OCI-LY7 (cell line): ENCODE measurements around the gene MRGPRE.

Experiments used
- EZH2phosphoT487 ChIP-seq: fragments of 200-600 bp; sonication (generic); IDR thresholded peaks from 2 replicates; pipeline ENCODE4 v1.6.1; 2018; ENCODE audit warnings: low read depth, borderline replicate concordance, mild to moderate bottlenecking, mixed run types, antibody characterized with exemption, low read length, moderate library complexity, mixed read lengths
- TF ChIP-seq, protein P1 (sequence below): fragments of 200-600 bp; sonication (generic); conservative IDR thresholded peaks from 2 replicates; pipeline ENCODE4 v1.5.1; 2014; ENCODE audit warnings: mild to moderate bottlenecking, antibody characterized with exemption, low read length, moderate library complexity, mixed read lengths

DNA sequence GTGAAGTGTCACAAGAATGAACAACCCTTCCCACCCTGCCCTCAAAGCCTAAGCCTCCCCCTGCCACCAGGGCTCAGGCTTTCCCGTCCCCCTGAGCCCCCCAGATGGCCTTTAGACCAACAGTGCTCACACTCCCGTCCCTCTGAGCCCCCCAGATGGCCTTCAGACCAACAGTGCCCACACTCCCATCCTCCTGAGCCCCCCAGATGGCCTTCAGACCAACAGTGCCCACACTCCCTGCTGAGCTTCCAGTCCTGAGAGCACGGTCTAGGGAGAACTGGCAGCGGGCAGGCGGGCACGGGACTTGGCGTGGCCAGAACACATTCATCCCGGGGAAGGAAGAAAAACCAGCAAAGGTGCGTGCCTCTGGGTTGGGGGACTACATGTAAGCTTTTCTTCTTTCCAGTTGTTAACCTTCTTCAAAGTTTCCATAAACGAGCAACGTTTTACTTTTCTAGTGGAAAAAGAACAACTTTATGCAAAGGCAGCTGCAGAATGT lies 16.1 kb downstream of the MRGPRE start:
- TF ChIP-seq EZH2phosphoT487: no peak
- TF ChIP-seq, protein P1, sequence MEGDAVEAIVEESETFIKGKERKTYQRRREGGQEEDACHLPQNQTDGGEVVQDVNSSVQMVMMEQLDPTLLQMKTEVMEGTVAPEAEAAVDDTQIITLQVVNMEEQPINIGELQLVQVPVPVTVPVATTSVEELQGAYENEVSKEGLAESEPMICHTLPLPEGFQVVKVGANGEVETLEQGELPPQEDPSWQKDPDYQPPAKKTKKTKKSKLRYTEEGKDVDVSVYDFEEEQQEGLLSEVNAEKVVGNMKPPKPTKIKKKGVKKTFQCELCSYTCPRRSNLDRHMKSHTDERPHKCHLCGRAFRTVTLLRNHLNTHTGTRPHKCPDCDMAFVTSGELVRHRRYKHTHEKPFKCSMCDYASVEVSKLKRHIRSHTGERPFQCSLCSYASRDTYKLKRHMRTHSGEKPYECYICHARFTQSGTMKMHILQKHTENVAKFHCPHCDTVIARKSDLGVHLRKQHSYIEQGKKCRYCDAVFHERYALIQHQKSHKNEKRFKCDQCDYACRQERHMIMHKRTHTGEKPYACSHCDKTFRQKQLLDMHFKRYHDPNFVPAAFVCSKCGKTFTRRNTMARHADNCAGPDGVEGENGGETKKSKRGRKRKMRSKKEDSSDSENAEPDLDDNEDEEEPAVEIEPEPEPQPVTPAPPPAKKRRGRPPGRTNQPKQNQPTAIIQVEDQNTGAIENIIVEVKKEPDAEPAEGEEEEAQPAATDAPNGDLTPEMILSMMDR: no peak
